H1 (cell line): ENCODE results near the gene SPG7.
"Not testable (repeated sequence)": the region's sequence is repeated elsewhere in the genome, so short reads cannot be mapped to it uniquely, and the experiment has no call there.

Source experiments
- EZH2 ChIP-seq: fragments of 200-600 bp; sonication (generic); IDR thresholded peaks from 2 replicates; pipeline ENCODE4 v1.7.1; 2012; ENCODE audit warnings: low read depth, mild to moderate bottlenecking, moderate library complexity, low read length, inconsistent platforms; ENCODE audit not compliant: severe bottlenecking
- POU5F1 ChIP-seq: IDR thresholded peaks from 2 replicates; pipeline ENCODE4 v1.6.1; 2011; ENCODE audit warnings: low read depth, mild to moderate bottlenecking, low read length, moderate library complexity
- SAP30 ChIP-seq: fragments of 300-600 bp; sonication (generic); IDR thresholded peaks from 2 replicates; pipeline ENCODE4 v1.7.1; 2012; ENCODE audit warnings: low read length, moderate library complexity, mild to moderate bottlenecking, inconsistent platforms; ENCODE audit not compliant: insufficient read depth, insufficient replicate concordance
- SIRT6 ChIP-seq: IDR thresholded peaks from one replicate; pipeline ENCODE4 v1.7.1; 2012; ENCODE audit warnings: low read length, inconsistent platforms
- TAF7 ChIP-seq: optimal IDR thresholded peaks from 2 replicates; pipeline ENCODE3; 2011; ENCODE audit warnings: low read depth, mild to moderate bottlenecking, inconsistent platforms, low read length, moderate library complexity, borderline replicate concordance
- TF ChIP-seq, protein P1 (sequence below), 3 experiments: IDR thresholded peaks; 1 replicate in 2 of 3; 2 replicates in 1 of 3; pipeline versions ENCODE4 v1.5.1 to v1.6.1; 2011; ENCODE audit warnings: low read length in 3 of 3, mild to moderate bottlenecking in 3 of 3, inconsistent platforms in 2 of 3, low read depth in 1 of 3, moderate library complexity in 1 of 3; ENCODE audit not compliant: insufficient read depth in 1 of 3; ENCODE audit errors: control extremely low read depth in 1 of 3

DNA sequence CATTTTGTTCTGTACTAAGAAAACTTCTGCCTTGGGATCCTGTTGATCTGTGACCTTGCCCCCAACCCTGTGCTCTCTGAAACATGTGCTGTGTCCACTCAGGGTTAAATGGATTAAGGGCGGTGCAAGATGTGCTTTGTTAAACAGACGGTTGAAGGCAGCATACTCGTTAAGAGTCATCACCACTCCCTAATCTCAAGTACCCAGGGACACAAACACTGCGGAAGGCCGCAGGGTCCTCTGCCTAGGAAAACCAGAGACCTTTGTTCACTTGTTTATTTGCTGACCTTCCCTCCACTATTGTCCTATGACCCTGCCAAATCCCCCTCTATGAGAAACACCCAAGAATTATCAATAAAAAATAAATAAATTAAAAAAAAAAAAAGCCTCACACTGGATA, 44.9 kb upstream of the SPG7 start:
- TF ChIP-seq, protein P1, sequence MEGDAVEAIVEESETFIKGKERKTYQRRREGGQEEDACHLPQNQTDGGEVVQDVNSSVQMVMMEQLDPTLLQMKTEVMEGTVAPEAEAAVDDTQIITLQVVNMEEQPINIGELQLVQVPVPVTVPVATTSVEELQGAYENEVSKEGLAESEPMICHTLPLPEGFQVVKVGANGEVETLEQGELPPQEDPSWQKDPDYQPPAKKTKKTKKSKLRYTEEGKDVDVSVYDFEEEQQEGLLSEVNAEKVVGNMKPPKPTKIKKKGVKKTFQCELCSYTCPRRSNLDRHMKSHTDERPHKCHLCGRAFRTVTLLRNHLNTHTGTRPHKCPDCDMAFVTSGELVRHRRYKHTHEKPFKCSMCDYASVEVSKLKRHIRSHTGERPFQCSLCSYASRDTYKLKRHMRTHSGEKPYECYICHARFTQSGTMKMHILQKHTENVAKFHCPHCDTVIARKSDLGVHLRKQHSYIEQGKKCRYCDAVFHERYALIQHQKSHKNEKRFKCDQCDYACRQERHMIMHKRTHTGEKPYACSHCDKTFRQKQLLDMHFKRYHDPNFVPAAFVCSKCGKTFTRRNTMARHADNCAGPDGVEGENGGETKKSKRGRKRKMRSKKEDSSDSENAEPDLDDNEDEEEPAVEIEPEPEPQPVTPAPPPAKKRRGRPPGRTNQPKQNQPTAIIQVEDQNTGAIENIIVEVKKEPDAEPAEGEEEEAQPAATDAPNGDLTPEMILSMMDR (IDR thresholded peaks at IDR 0.05; ENCODE audit: control extremely low read depth in 1 of 3, insufficient read depth in 1 of 3, low read depth in 1 of 3, low read length in 3 of 3) = not testable (repeated sequence)
- not testable (repeated sequence) for TF ChIP-seq TAF7, POU5F1, SIRT6, EZH2, SAP30
